Panc1 (cell line): ENCODE measurements around the gene SLC22A17. TPM values are rescaled to one million over a fixed set of nuclear protein-coding genes. Genes with fewer than 3 reads are reported as not detected.

ENCODE experiments used
- ATAC-seq: fragments of 200-7000 bp; cut with Tn5 transposase; 2 replicates; pipeline ENCODE4 v1.9.1; 2020; ENCODE audit warnings: mild to moderate bottlenecking, moderate library complexity
- BruUV-seq: library from RNA; stranded (reverse); fragments of 400-500 nt; replicated peaks from 2 replicates; lab custom pipeline; 2021; lab: Mats Ljungman, UMichigan
- CTCF ChIA-PET: fragments of 300-600 bp; sonication (Branson Sonifier 250); formaldehyde crosslinking; loops from one replicate; lab custom pipeline; 2022; ENCODE audit warnings: antibody characterized with exemption; lab: Charles Lee
- POLR2A ChIA-PET: fragments of 300-600 bp; sonication (Branson Sonifier 250); formaldehyde crosslinking; loops from one replicate; lab custom pipeline; 2022; ENCODE audit warnings: antibody characterized with exemption; lab: Charles Lee
- DNase-seq: peaks from one replicate; pipeline ENCODE4 v3.0.0-alpha.2; 2010; ENCODE audit warnings: low read depth, low spot score
- H3K27ac ChIP-seq: 2 replicates; pipeline ENCODE4 v1.5.1; 2011; ENCODE audit warnings: mild to moderate bottlenecking, low read length, inconsistent platforms
- H3K27me3 ChIP-seq: fragments of 200-500 bp; sonication (Bioruptor generic); 2 replicates; pipeline ENCODE4 v1.6.0; 2014; ENCODE audit warnings: low read length, inconsistent platforms; ENCODE audit not compliant: control insufficient read depth, insufficient read depth
- H3K36me3 ChIP-seq: fragments of 200-500 bp; sonication (Bioruptor generic); 2 replicates; pipeline ENCODE4 v1.5.1; 2014; ENCODE audit warnings: inconsistent platforms, mild to moderate bottlenecking, low read length, moderate library complexity; ENCODE audit not compliant: control insufficient read depth, insufficient read depth
- H3K4me1 ChIP-seq: 2 replicates; pipeline ENCODE4 v1.5.1; 2011; ENCODE audit warnings: inconsistent platforms, mild to moderate bottlenecking, low read length, moderate library complexity; ENCODE audit not compliant: control insufficient read depth, insufficient read depth
- H3K4me3 ChIP-seq, 2 experiments: 2 replicates each; pipeline ENCODE4 v1.5.1; 2011 to 2012; ENCODE audit warnings: low read depth in 2 of 2, low read length in 2 of 2, mild to moderate bottlenecking in 2 of 2, inconsistent platforms in 1 of 2, moderate library complexity in 1 of 2
- H3K9me3 ChIP-seq: fragments of 200-500 bp; sonication (Bioruptor generic); 2 replicates; pipeline ENCODE4 v1.5.1; 2014; ENCODE audit warnings: low read depth, mild to moderate bottlenecking, inconsistent platforms, low read length, moderate library complexity; ENCODE audit not compliant: control insufficient read depth, insufficient read depth
- CTCF ChIP-seq: fragments of 450-650 bp; IDR thresholded peaks from 2 replicates; pipeline ENCODE4 v1.5.1; 2017; ENCODE audit warnings: mild to moderate bottlenecking
- POLR2AphosphoS5 ChIP-seq: IDR thresholded peaks from 2 replicates; pipeline ENCODE4 v1.6.1; 2012; ENCODE audit warnings: mild to moderate bottlenecking, low read depth, low read length, moderate library complexity
- REST ChIP-seq, 2 experiments: IDR thresholded peaks; 2 replicates each; pipeline ENCODE4 v1.6.1; 2011 to 2012; ENCODE audit warnings: low read depth in 2 of 2, control low read depth in 1 of 2, low read length in 1 of 2, mild to moderate bottlenecking in 1 of 2, moderate library complexity in 1 of 2; ENCODE audit not compliant: insufficient read depth in 1 of 2
- SIN3A ChIP-seq: IDR thresholded peaks from 2 replicates; pipeline ENCODE4 v1.6.1; 2012; ENCODE audit warnings: low read depth, mild to moderate bottlenecking, low read length, moderate library complexity, borderline replicate concordance; ENCODE audit not compliant: insufficient read depth
- TCF7L2 ChIP-seq: IDR thresholded peaks from 2 replicates; pipeline ENCODE4 v1.6.1; 2011; ENCODE audit warnings: mild to moderate bottlenecking, low read depth, low read length, inconsistent platforms
- in situ Hi-C: cut with HindIII; loops from 2 replicates; pipeline ENCODE4 v1.10.0; 2016; ENCODE audit warnings: low sequenced_read_pairs, low pct_unique_long_range_greater_than_20kb
- intact Hi-C: fragments of 100-400 bp; cut with micrococcal nuclease; formaldehyde crosslinking; loops from one replicate; pipeline ENCODE4 v1.10.0; 2022; ENCODE audit not compliant: unreplicated experiment
- total RNA-seq: library from RNA; stranded (reverse); gene quantifications from one replicate; pipeline ENCODE4 v1.2.1, GENCODE V29; 2021; ENCODE audit not compliant: unreplicated experiment

SLC22A17 gene
- total RNA-seq, 1 experiment from 2014 or later = 3.2 TPM

GRCh38 chr14:23382731-23383440 is 30.2 kb upstream of the SLC22A17 start:
- Histone ChIP-seq H3K27ac (no peak overlapping the region), H3K36me3 (no peaks in the 10 kb centered on the region), H3K9me3 (no peaks in the 10 kb centered on the region), H3K27me3 (no peaks in the 10 kb centered on the region), H3K4me3 (no peak overlapping the region), H3K4me1 (no peaks in the 10 kb centered on the region)
- BruUV-seq = no TSS peak
- in situ Hi-C loops = no loop called here
- TF ChIP-seq POLR2AphosphoS5 (no peak), CTCF (no peak), SIN3A (no peak), REST (IDR thresholded peaks at IDR 0.05; ENCODE audit: insufficient read depth in 1 of 2, low read depth in 2 of 2, low read length in 1 of 2) (no peak)
- CTCF ChIA-PET = no interaction called here
- POLR2A ChIA-PET = no interaction called here
- DNase-seq (no peak), ATAC-seq (no peak)
- intact Hi-C loops = loop anchor here (5.0 kb wide), 1 partner anchor 56 kb away; no protein-coding TSS in a partner anchor

GRCh38 chr14:23382276-23382675 is 29.6 kb upstream of the SLC22A17 start:
- no peak overlapping the region for H3K4me3 ChIP-seq
- no peaks in the 10 kb centered on the region for H3K27me3 ChIP-seq
- no peaks in the 10 kb centered on the region for H3K4me1 ChIP-seq
- no peak for TF ChIP-seq CTCF
- no peak for TF ChIP-seq POLR2AphosphoS5
- no peak for TF ChIP-seq REST (IDR thresholded peaks at IDR 0.05; ENCODE audit: insufficient read depth in 1 of 2, low read depth in 2 of 2, low read length in 1 of 2)
- TF ChIP-seq SIN3A = no peak
- TF ChIP-seq TCF7L2 = no peak
- in situ Hi-C loops = no loop called here
- no TSS peak for BruUV-seq
- ChIA-PET POLR2A (interaction anchor here (0.6 kb wide), 1 partner anchor 76 kb away, joined by 5 read pairs; the partner anchor contains the start of gene BCL2L2), CTCF (no interaction called here)
- no peaks in the 10 kb centered on the region for H3K9me3 ChIP-seq
- intact Hi-C loops = loop anchor here (5.0 kb wide), 1 partner anchor 55 kb away; no protein-coding TSS in a partner anchor
- ATAC-seq (no peak), DNase-seq (no peak)
- H3K36me3 ChIP-seq = no peaks in the 10 kb centered on the region
- no peak overlapping the region for H3K27ac ChIP-seq
